Breast epithelium (tissue), 3 donors: ENCODE results near the gene GTPBP10.

Experiments
- POLR2A ChIP-seq: fragments of 450-650 bp; IDR thresholded peaks from one replicate; pipeline ENCODE4 v1.6.1; 2016; ENCODE audit warnings: antibody characterized with exemption, mild to moderate bottlenecking, moderate library complexity
- POLR2AphosphoS5 ChIP-seq, 3 donors: sonication (generic); formaldehyde crosslinking; IDR thresholded peaks; one replicate each; pipeline ENCODE4 v1.6.1; 2017; ENCODE audit warnings: antibody characterized with exemption in 3 of 3
- TF ChIP-seq, protein P1 (sequence below), 3 donors: fragments of 450-650 bp; IDR thresholded peaks; one replicate each; pipeline ENCODE4 v1.5.1; 2016 to 2017; ENCODE audit warnings: antibody characterized with exemption in 3 of 3, mild to moderate bottlenecking in 3 of 3, moderate library complexity in 3 of 3

DNA sequence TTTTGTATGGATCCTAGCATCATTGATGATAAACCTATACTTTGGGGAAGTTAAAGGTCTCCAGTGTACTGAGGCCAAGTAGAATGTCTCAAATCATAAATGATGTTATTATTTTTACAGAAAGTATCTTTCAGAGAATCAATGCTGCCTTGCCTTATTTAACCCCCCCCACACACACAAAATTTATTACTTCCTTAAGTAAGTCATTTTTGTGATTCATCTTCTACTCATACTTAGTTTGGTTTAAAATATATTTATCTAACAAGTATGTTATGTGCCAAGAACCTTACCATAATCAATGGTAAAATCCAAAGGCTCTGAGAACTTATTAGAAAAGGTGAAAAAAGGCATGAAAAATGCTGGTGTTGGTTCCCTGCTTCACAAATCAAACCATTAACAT, 37.9 kb downstream of the GTPBP10 start:
- TF ChIP-seq, protein P1, sequence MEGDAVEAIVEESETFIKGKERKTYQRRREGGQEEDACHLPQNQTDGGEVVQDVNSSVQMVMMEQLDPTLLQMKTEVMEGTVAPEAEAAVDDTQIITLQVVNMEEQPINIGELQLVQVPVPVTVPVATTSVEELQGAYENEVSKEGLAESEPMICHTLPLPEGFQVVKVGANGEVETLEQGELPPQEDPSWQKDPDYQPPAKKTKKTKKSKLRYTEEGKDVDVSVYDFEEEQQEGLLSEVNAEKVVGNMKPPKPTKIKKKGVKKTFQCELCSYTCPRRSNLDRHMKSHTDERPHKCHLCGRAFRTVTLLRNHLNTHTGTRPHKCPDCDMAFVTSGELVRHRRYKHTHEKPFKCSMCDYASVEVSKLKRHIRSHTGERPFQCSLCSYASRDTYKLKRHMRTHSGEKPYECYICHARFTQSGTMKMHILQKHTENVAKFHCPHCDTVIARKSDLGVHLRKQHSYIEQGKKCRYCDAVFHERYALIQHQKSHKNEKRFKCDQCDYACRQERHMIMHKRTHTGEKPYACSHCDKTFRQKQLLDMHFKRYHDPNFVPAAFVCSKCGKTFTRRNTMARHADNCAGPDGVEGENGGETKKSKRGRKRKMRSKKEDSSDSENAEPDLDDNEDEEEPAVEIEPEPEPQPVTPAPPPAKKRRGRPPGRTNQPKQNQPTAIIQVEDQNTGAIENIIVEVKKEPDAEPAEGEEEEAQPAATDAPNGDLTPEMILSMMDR (IDR thresholded peaks at IDR 0.05), result no peak
- TF ChIP-seq POLR2AphosphoS5 (IDR thresholded peaks at IDR 0.05), result no peak
- no peak for TF ChIP-seq POLR2A
